Keratinocyte (primary cell): ENCODE results near the gene TMEM37.

ENCODE experiments used
- CTCF ChIP-seq, 3 experiments: IDR thresholded peaks in 1 of 3; conservative IDR thresholded peaks in 1 of 3; optimal IDR thresholded peaks in 1 of 3; 2 replicates in 2 of 3; 3 replicates in 1 of 3; pipeline versions ENCODE3 to v1.5.1; 2011; ENCODE audit warnings: low read length in 3 of 3, mild to moderate bottlenecking in 3 of 3, moderate library complexity in 2 of 3, control low read depth in 1 of 3, inconsistent platforms in 1 of 3; ENCODE audit not compliant: insufficient read depth in 2 of 3; ENCODE audit errors: extremely low read depth in 1 of 3
- EZH2 ChIP-seq: IDR thresholded peaks from one replicate; pipeline ENCODE4 v1.6.1; 2012; ENCODE audit warnings: inconsistent platforms, mild to moderate bottlenecking, low read length, moderate library complexity

GRCh38 chr2:119416299-119416923 is 15.2 kb upstream of the TMEM37 start:
- TF ChIP-seq CTCF (optimal IDR thresholded peaks at IDR 0.05 in 1 of 3, IDR thresholded peaks at IDR 0.05 in 1 of 3, conservative IDR thresholded peaks at IDR 0.05 in 1 of 3; ENCODE audit: extremely low read depth in 1 of 3, insufficient read depth in 2 of 3, low read length in 3 of 3) (no peak), EZH2 (no peak)
